ENCODE data around the gene FRMD4B.

GRCh38 chr3:69180869-69181591 is 204.9 kb downstream of the FRMD4B start:
- TF ChIP-seq EP300 (IDR thresholded peaks at IDR 0.05) (no peak), CTCF (IDR thresholded peaks at IDR 0.05) (no peak)

Measured in ovary (tissue), 3 donors.